Measurements from ENCODE around the gene IER2.

- TF ChIP-seq POLR2A (IDR thresholded peaks at IDR 0.05; ENCODE audit: low read depth, low read length) (no peak), POLR2AphosphoS5 (IDR thresholded peaks at IDR 0.05; ENCODE audit: low read depth, low read length) (no peak), TAF1 (IDR thresholded peaks at IDR 0.05; ENCODE audit: low read depth, low read length) (no peak), SPI1 (IDR thresholded peaks at IDR 0.05; ENCODE audit: low read depth, low read length) (no peak), PAX5 (IDR thresholded peaks at IDR 0.05; ENCODE audit: insufficient read depth, low read length, severe bottlenecking) (no peak), POU2F2 (IDR thresholded peaks at IDR 0.05; ENCODE audit: low read depth, low read length) (no peak)
Observed at GRCh38 chr19:13118424-13119193, 31.6 kb upstream of the IER2 start.

Measured in GM12891 (cell line).